ENCODE data around the gene MEIS2.

MEIS2 gene

GRCh38 chr15:36879568-36880222 lies 220.7 kb downstream of the MEIS2 start:
- DNase-seq (ENCODE audit: low read depth in 2 of 2), result no peak

DNA sequence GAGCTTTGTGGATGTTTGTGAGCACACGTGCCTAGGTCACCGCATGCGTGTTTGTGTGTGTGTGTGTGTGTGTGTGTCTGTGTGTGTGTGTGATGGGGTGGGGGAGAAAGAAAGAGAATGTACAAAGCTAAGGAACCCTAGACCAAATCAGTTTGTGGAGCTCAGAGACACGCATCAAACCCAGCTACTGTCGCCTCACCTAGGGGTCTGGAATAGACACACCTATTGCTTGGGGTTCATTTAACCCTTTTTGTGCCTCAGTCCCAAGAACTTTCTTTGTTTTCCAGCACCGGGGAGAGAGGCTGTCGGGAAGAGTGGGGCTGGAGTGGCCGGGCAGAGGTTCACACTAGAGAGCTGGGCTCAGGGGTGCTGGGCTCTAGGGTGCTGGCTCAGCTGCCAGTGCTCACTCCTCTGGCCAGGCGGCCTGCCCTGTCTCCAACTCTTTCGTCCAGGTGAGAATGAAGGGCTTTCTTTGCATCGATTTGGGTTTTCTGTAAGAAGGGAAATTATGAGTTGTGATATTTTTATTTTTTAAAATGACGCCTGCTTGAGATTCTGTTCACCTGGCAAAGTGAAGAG lies 221.6 kb downstream of the MEIS2 start:
- no peak for DNase-seq (ENCODE audit: low read depth in 2 of 2)

DNA sequence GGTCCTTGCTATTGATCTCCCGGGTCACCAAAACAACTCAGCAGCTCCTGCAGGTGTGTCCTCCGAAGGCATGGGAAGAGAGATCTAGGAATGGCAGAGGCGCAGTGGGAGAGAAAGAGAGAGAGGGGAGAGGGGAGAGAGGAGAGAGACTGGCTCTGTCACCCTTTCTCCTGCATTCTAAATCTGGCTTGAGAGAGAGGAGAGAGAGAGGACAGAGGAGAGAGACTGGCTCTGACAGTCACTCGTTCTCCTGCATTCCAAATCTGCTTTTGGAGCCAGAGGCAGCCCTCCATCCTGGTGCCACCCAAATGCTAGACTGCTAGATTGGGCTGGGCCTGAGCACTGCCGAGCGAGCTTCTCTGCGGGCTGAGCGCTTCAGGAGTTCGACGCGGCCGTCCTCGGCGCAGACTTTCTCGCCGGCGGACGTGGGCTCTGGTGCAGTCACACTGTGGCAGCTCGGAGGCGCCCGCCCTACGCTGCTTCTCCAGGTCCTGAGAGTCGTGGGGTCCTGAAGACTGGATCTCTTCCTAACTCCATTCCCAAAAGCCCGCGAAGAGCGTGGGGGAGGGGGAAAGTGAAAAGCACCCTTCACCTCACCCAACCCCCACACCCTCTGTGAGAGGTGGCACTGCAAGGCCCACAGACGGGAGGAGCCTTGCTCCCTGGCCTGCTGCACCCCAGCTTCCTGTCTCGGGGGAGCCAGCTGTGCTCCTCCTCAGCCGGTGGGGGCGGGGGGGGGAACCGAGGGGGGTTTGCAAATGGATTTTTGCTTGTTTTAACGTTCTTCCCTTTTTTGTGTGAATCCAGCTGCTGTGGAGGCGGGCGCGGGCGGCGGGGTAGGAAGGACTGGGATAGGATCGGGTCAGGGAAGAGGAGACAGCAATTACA lies 222.3 kb downstream of the MEIS2 start:
- no peak for DNase-seq (ENCODE audit: low read depth in 2 of 2)

- DNase-seq (ENCODE audit: low read depth in 2 of 2), result no peak
These were observed 223.1 kb downstream of the MEIS2 start for GRCh38 chr15:36877294-36877693.

DNA sequence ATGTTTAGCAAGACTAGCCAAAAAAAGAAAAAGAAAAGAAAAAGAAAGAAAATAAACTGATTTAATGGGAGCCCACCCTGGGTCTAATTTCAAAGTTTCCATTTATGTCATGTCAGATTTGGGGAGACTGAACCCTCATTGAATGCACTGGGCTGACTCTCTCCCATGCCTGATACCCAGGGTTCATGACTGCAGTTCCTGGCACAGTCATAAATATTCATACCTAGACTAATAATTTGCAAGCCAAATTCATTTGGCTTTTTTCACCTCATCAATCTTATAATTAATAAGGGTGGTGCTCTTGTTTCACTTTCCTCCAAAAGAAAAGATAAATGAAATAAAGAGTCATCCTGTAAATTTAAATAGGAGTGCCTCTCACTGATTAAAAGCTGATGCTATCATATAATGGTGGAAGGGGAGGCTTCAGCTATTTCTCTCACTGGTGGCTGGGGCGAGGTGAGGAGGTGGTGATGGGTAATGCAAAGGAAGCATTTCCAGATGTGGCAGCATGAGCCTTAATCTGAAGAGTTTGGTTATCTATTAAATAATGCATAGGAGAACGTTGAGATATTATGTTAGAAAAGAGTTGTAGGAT lies 224.5 kb downstream of the MEIS2 start:
- DNase-seq (ENCODE audit: low read depth in 2 of 2), result no peak

DNA sequence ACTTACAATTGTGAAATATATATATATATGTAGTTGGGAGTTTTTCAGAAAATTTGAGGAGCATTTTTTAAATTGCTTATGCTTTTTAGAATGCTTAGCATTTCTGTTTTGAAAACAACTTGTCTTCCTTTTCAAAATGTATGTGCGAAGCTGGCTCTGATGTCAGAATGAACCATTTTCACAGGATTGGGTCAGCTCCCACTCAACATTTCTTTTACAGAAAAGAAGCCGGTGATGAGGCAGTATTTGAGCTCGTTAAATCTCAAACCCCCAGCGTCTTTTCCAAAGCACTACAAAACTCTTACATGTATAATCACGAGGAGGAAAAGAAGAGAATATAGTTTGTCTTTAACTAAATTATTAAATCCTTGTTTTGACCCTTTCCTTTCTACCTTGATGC lies 225.4 kb downstream of the MEIS2 start:
- no peak for DNase-seq (ENCODE audit: low read depth in 2 of 2)

GRCh38 chr15:36867436-36867835 lies 232.9 kb downstream of the MEIS2 start:
- DNase-seq (ENCODE audit: low read depth in 2 of 2), result no peak

DNA sequence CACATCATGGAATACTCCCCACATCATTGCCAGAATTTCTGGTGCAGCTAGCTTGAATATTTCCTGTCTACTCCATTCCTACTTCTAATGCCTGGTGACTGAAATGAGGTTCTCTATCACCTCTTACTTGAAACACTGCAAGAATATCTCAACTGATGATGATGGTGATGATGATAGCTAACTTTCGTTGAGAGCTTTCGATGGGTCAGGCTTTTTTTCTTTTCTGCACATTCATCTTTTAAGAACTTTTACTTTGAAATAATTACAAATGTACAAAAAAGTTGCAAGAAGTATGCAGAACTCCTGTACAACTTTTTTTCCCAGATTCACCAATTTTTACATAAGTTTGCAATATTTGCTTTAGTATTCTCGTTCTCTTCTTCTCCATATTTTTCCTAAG lies 233.5 kb downstream of the MEIS2 start:
- DNase-seq (ENCODE audit: low read depth in 2 of 2), result no peak

DNA sequence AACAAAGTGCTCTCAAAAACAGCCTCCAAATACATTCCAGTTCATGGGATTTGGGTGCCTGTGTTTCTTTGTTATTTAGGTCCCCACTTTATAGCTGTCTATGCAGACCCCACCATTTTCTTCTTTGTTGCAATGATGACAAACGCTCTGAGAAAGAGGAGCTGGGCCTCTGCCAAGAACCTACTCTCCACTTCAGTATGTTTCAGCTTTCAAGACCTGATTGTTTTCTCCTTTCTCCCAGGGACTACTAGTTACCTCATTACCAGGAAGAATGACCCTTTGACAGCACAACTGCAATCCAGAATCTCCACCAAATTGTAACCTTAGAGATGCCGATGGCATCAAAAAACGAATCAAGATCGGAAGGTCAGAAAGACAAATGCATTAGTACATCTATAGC lies 236.8 kb downstream of the MEIS2 start:
- no peak for DNase-seq (ENCODE audit: low read depth in 2 of 2)

GRCh38 chr15:36860792-36861191 lies 239.6 kb downstream of the MEIS2 start:
- no peak for DNase-seq (ENCODE audit: low read depth in 2 of 2)

- no peak for DNase-seq (ENCODE audit: low read depth in 2 of 2)
These were observed 241.9 kb downstream of the MEIS2 start for GRCh38 chr15:36858423-36858822.

- DNase-seq (ENCODE audit: low read depth in 2 of 2), result no peak
These were observed 243.9 kb downstream of the MEIS2 start for GRCh38 chr15:36856339-36856973.

DNA sequence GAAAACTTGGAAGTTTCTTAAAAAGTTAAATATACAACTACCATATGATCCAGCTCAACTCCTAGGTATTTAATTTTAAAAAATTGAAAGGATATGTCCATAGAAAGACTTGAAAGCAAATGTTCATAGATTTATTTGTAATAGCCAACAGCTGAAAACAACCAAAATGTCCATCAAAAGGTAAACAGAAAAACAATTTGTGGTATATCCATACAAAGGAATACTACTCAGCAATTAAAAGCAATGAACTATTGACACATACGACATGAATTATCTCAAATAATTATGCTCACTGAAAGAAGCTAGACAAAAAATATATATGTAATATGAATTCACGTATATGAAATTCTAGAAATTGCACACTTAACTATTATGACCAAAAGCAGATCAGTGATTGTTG lies 249.5 kb downstream of the MEIS2 start:
- no peak for DNase-seq (ENCODE audit: low read depth in 2 of 2)

- DNase-seq (ENCODE audit: low read depth in 2 of 2), result no peak
These were observed 255.1 kb downstream of the MEIS2 start for GRCh38 chr15:36845270-36845669.

GRCh38 chr15:36844534-36844998 lies 255.8 kb downstream of the MEIS2 start:
- no peak for DNase-seq (ENCODE audit: low read depth in 2 of 2)

DNA sequence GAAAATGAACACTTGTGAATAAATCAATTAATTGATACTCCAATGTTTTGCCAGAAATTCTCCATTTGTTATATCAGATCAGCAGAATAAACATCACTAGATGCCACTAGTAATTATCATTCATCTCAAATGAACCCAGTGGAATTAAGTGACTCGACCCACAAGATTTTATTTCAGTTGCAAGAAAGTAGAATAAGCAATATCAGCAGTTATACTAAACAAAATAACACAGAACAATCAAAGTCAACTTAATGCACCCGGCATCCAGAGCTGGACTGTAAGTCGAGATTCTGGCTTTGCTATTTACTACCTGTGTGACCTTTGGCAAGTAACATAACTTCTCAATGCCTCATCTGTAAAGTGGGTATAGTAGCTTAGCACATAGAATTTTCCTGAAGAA lies 256.5 kb downstream of the MEIS2 start:
- no peak for DNase-seq (ENCODE audit: low read depth in 2 of 2)

GRCh38 chr15:36841193-36841592 lies 259.2 kb downstream of the MEIS2 start:
- no peak for DNase-seq (ENCODE audit: low read depth in 2 of 2)

Data from stimulated activated CD4-positive, alpha-beta T cell treated with anti-CD3 and anti-CD28 coated beads, Interleukin-1b, Interleukin-23, amount 100 ng/mL, for 1 hour (primary cell).